ENCODE results near the gene CHPF.

CHPF gene

GRCh38 chr2:219510512-219511135 lies 33.0 kb downstream of the CHPF start:
- H3K4me3 ChIP-seq: no peak overlapping the region
- H3K27me3 ChIP-seq: peaks cover 0 to 46% of the 10 kb centered on the region in 2 donors
- H3K36me3 ChIP-seq: peaks cover 13 to 23% (median 16%) of the 10 kb centered on the region in 3 donors
- H3K9me3 ChIP-seq: no peaks in the 10 kb centered on the region
- DNase-seq: no peak
- no peak overlapping the region for H3K27ac ChIP-seq
- no peak for TF ChIP-seq CTCF (IDR thresholded peaks at IDR 0.05)
- intact Hi-C loops (cut with DNase I; ENCODE audit: low total_unique reads): no loop called here
- peaks cover 0 to 53% (median 36%) of the 10 kb centered on the region in 4 donors for H3K4me1 ChIP-seq

- peaks cover 0 to 53% (median 36%) of the 10 kb centered on the region in 4 donors for H3K4me1 ChIP-seq
- peak; percentile 49 to 81 for DNase-seq
- H3K27me3 ChIP-seq: peaks cover 0 to 41% of the 10 kb centered on the region in 2 donors
- H3K27ac ChIP-seq: no peak overlapping the region
- peak; percentile 53 to 68 for TF ChIP-seq CTCF (IDR thresholded peaks at IDR 0.05)
- H3K4me3 ChIP-seq: peak overlapping the region; percentile 25 to 47
- no peaks in the 10 kb centered on the region for H3K9me3 ChIP-seq
- intact Hi-C loops (cut with DNase I; ENCODE audit: low total_unique reads): no loop called here
- peaks cover 15 to 30% (median 23%) of the 10 kb centered on the region in 3 donors for H3K36me3 ChIP-seq
These were observed 33.7 kb downstream of the CHPF start for GRCh38 chr2:219509780-219510511.

GRCh38 chr2:219508971-219509779 lies 34.4 kb downstream of the CHPF start:
- peaks cover 0 to 35% of the 10 kb centered on the region in 2 donors for H3K27me3 ChIP-seq

GRCh38 chr2:219508444-219508734 lies 35.2 kb downstream of the CHPF start:
- H3K27ac ChIP-seq: no peak overlapping the region
- intact Hi-C loops (cut with DNase I; ENCODE audit: low total_unique reads): no loop called here
- DNase-seq: no peak
- H3K27me3 ChIP-seq: peaks cover 0 to 28% of the 10 kb centered on the region in 2 donors
- peaks cover 28 to 46% (median 38%) of the 10 kb centered on the region in 3 donors for H3K36me3 ChIP-seq
- H3K4me1 ChIP-seq: peaks cover 0 to 42% (median 27%) of the 10 kb centered on the region in 4 donors
- no peaks in the 10 kb centered on the region for H3K9me3 ChIP-seq
- H3K4me3 ChIP-seq: no peak overlapping the region
- TF ChIP-seq CTCF (IDR thresholded peaks at IDR 0.05): no peak

More at GRCh38 chr2:219508971-219509779, 34.4 kb downstream of the CHPF start:
- Histone ChIP-seq H3K36me3 (peaks cover 22 to 38% (median 30%) of the 10 kb centered on the region in 3 donors), H3K4me3 (peak overlapping the region in 1 of 2 donors; percentile 47), H3K4me1 (peaks cover 0 to 47% (median 32%) of the 10 kb centered on the region in 4 donors), H3K27ac (no peak overlapping the region), H3K9me3 (no peaks in the 10 kb centered on the region)
- DNase-seq: peak in 1 of 2 donors; percentile 65
- TF ChIP-seq CTCF (IDR thresholded peaks at IDR 0.05): no peak
- intact Hi-C loops (cut with DNase I; ENCODE audit: low total_unique reads): no loop called here

- Histone ChIP-seq H3K9me3 (no peaks in the 10 kb centered on the region), H3K36me3 (peaks cover 30 to 51% (median 44%) of the 10 kb centered on the region in 3 donors)
- TF ChIP-seq CTCF (IDR thresholded peaks at IDR 0.05): no peak
These were observed 35.8 kb downstream of the CHPF start for GRCh38 chr2:219507581-219508443.

More at GRCh38 chr2:219507581-219508443, 35.8 kb downstream of the CHPF start:
- intact Hi-C loops (cut with DNase I; ENCODE audit: low total_unique reads): no loop called here
- Histone ChIP-seq H3K4me3 (no peak overlapping the region), H3K27ac (no peak overlapping the region), H3K4me1 (peaks cover 0 to 42% (median 27%) of the 10 kb centered on the region in 4 donors), H3K27me3 (peaks cover 0 to 22% of the 10 kb centered on the region in 2 donors)
- DNase-seq: no peak

Measured in tibial artery (tissue), 4 donors.